Neural progenitor cell (in vitro differentiated cells): ENCODE results near the gene WDR88.

ENCODE experiments used
- CTCF ChIP-seq: fragments of 200-600 bp; sonication (generic); IDR thresholded peaks from 2 replicates; pipeline ENCODE4 v1.5.1; 2017; ENCODE audit warnings: antibody characterized with exemption, mild to moderate bottlenecking
- EZH2 ChIP-seq: fragments of 200-600 bp; sonication (generic); IDR thresholded peaks from 2 replicates; pipeline ENCODE4 v1.6.1; 2017; ENCODE audit warnings: antibody characterized with exemption, mild to moderate bottlenecking, moderate library complexity

GRCh38 chr19:33132425-33132824, 511 bp downstream of the WDR88 start:
- peak; percentile 21 for TF ChIP-seq CTCF
- TF ChIP-seq EZH2 = no peak
